ENCODE data around the gene CYP46A1.

Gene CYP46A1

GRCh38 chr14:99690636-99691035, 6.5 kb downstream of the CYP46A1 start:
- no peak for DNase-seq

DNA sequence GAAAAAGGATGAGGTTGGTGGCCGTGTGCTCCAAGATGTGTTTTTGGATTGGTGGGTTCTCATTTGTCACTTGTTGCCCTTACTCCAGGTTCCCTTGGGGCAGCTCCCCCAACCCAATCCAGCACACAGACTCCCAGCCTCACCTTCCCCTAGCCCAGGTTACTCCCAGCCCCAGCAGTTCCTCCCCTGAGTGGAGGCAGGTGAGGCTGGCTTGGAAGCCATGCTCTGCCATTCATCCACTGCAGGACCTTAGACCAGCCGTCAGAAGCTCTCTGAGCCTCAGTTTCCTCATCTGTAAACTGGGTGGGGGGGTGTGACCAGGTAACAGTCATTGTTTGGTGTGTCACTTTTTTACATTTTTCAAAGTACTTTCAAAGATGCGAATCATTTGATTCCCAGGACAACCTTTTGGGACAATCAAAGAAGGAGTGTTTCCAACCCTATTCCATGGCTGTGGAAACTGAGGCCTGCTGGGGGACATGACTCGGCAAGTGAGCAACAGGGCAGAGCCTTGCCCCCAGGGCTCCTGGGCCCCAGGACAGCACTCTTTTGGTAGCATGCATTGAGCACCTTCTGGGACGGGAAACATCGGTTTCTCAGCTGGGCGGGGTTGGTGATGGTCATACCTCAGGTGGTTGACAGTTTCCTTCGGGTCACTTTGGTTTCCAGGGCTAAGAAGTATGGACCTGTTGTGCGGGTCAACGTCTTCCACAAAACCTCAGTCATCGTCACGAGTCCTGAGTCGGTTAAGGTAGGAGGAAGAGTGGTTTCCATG, 7.2 kb downstream of the CYP46A1 start:
- DNase-seq, result no peak

- no peak for DNase-seq
These were observed 9.8 kb downstream of the CYP46A1 start for GRCh38 chr14:99693918-99694317.

DNA sequence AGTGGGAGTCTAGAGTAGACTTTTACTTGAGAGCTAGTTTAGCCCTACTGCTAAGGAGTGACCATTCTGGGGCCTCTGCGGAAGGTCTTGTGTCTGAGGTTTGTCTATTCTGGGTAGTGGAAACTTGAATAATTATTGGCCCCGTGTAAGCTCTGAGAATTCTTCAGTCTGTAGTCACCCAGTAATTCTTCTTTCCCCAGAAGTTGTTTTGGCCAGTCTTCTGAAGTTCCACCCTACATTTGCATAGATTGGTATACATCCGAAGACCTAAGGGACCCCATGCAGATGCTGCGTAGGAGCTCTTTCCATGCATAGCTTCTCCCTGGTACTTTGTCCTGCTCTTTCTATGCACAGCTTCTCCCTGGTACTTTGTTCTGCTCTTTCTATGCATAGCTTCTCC, 12.8 kb downstream of the CYP46A1 start:
- no peak for DNase-seq

- DNase-seq, result no peak
These were observed 14.1 kb downstream of the CYP46A1 start for GRCh38 chr14:99698236-99698635.

- DNase-seq, result no peak
These were observed 14.5 kb downstream of the CYP46A1 start for GRCh38 chr14:99698642-99699041.

DNA sequence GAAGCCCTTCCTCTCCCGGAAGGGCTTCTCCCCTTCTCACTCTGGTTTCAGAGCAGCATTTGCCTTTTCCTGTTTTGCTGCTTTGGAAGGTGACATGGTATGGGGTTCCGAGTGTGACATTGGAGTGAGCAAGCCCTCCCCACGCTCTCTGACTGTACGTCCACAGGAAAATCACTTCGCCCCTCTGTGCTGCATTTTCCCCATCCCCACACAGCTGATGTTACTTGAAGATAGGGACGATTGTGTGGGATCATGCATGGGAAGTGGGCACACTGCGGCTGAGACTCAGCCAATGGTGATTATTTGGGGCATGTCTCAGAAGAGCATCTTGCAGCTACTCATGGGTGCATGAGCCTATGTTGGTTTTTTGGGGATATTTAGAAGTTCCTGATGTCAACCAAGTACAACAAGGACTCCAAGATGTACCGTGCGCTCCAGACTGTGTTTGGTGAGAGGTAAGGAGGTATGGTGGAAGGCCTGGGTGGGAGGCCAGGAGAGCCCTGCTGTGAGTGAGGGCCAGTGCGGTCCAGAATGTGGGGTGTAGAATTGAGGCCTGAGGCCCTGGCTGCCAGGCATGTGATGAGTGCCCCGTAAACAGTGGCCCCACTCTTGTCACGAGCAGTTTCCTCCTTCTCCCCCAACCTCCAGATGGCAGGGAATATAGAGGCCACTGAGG, 15.1 kb downstream of the CYP46A1 start:
- no peak for DNase-seq

GRCh38 chr14:99699861-99700260, 15.8 kb downstream of the CYP46A1 start:
- no peak for DNase-seq

GRCh38 chr14:99700379-99700778, 16.3 kb downstream of the CYP46A1 start:
- DNase-seq, result no peak

GRCh38 chr14:99701260-99701659, 17.2 kb downstream of the CYP46A1 start:
- DNase-seq, result no peak

DNA sequence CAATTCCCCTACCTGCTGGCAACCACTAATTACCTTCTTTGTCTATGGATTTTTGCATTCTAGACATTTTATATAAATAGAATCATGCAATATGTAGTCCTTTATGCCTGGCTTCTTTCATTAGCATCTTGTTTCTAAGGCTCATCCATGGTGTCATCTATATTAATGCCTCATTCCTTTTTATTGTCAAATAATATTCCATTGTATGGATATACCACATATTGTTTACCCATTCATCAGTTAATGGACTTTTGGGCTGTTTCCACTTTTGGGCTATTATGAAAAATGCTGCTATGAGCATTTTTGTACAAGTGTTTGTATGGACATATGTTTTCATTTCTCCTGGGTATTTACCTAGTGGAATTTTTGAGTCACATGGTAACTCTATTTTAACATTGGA, 18.0 kb downstream of the CYP46A1 start:
- no peak for DNase-seq

- no peak for DNase-seq
These were observed 19.3 kb downstream of the CYP46A1 start for GRCh38 chr14:99703381-99703780.

DNA sequence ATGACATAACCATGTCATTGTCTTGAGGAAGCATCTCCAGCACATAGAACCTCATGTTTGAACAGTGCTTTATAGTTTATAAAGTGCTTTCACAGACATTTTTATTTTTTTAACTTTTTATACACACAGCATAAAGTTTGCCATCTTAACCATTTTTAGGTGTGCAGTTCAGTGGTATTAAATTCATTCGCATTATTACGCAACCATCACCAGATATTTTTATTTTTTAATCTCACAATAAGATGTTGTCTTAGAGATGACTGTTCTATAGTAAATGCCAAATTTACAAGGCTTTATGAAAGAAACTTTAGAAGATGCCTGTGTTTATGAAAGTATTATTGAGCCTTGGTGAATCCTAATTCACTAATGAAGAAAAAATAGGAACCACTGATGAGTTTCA, 19.9 kb downstream of the CYP46A1 start:
- DNase-seq, result no peak

DNA sequence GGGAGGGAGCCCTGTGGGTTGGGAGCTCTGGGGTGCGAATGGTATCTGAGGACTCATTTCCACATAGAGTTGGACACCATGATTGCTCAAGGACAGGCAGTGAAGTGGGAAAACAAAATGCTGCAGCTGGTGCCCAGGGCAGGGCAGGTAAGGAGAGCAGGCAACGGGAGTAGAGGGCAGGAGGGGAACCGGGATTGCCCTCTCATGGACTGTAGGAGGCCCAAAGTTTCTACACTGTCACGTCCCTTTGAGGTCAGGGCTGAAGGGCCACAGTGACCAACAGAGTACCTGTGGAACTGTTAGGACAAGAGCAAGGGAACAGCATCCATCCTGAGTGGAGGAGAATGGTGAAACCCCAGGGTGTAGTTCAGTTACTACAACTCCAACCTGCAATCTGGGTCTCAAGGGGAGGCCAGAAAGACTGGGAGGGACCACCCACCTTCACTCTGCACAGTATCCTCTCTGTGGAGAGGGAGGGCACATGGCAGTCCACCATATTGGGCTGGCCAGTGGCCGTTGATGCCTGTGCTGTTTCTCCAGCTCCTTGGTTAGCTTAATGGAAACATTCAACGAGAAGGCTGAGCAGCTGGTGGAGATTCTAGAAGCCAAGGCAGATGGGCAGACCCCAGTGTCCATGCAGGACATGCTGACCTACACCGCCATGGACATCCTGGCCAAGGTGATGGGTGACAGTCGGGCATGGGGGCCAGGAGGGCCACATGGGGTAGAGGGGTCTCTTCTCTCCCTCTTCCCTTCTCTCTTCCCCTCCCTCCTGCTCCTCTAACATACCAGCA, 22.2 kb downstream of the CYP46A1 start:
- DNase-seq, result no peak

GRCh38 chr14:99707420-99707819, 23.3 kb downstream of the CYP46A1 start:
- DNase-seq, result no peak

DNA sequence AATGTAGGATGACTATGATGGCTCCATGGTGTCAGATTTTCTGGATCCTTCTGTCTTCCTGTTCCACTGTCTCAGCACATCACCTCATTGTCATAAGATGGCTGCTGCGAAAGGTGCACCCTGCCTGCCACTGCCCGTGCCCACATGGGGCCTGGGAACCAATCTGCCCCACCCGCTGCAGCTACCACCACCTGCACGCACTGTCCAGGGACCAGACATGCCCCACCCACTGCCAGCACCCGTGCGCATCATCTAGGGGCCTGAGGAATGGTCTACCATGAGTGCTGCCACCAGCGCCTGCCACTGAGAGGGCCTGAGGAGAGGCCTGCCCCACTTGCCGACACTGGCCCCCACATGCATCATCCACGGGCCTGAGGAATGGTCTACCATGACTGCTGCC, 23.8 kb downstream of the CYP46A1 start:
- DNase-seq, result no peak

- DNase-seq, result no peak
These were observed 24.4 kb downstream of the CYP46A1 start for GRCh38 chr14:99708449-99708848.

DNA sequence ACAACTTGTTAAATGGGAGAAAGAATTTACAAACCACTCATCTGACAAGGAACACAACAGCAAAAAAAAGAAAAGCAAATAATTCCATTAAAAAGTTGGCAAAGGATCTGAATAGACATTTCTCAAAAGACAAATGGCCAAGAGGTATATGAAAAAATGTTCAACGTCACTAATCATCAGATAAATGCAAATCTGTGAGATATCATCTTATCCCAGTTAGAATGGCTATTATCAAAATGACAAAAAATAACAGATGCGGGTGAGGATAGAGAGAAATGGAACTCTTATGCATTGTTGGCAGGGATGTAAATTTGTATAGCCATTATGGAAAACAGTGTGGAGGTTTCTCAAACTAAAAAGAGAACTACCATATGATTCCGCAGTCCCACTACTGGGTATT, 29.9 kb downstream of the CYP46A1 start:
- no peak for DNase-seq

DNA sequence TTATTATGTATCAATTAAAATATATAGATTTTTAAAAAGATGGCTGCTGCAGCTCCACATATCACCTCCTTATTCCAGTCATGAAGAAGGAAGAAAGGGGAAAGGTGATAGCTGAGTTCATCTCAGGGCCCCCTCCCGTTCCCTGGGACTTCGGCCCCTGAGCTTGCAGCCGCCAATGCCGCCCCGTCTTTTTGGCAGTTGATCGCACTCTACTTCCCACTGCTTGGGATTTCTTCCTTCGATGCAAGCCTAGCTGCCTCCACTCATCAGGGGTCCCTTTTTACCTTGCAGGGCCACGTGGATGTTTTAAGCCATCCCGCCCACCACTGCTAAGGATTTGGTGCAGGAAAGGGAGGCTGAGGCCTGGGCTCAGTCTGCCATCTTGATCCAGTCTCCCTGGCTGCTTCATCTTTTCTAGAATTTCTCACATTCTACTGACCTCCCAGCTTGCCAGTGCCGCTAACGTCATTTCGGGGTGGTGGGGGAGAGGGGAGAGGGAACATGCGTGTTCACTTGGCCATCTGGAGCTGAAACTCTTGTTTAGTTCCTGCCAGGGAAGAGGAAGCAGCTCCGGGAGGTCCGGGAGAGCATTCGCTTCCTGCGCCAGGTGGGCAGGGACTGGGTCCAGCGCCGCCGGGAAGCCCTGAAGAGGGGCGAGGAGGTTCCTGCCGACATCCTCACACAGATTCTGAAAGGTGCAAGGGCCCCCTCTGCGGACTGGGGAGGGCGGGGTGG, 31.3 kb downstream of the CYP46A1 start:
- no peak for DNase-seq

GRCh38 chr14:99716091-99716849, 32.2 kb downstream of the CYP46A1 start:
- DNase-seq, result no peak

GRCh38 chr14:99716850-99717681, 33.0 kb downstream of the CYP46A1 start:
- no peak for DNase-seq

GRCh38 chr14:99717682-99718013, 33.5 kb downstream of the CYP46A1 start:
- no peak for DNase-seq
